ENCODE measurements around the gene DRG2. TPM values are rescaled to one million over a fixed set of nuclear protein-coding genes. Genes with fewer than 3 reads are reported as not detected.

DRG2 gene
- total and polyA plus RNA-seq, 2 donors (not counting 3 experiments of a cell fraction or from before 2014, with no cell fraction given): 50.2 to 60.4 TPM

GRCh38 chr17:18117533-18117932 lies 29.8 kb downstream of the DRG2 start:
- no TSS peak for BruUV-seq (replicated peaks)
- Histone ChIP-seq H3K4me1 (ENCODE audit: control insufficient read depth, extremely low read depth, insufficient read depth, low read length) (no peaks in the 10 kb centered on the region), H3K27me3 (ENCODE audit: control insufficient read depth in 2 of 2, insufficient read depth in 2 of 2, low read length in 2 of 2) (no peaks in the 10 kb centered on the region), H3K27ac (ENCODE audit: insufficient read depth, low read depth, low read length) (no peak overlapping the region), H2AFZ (ENCODE audit: low read depth, low read length) (no peak overlapping the region), H3K4me3 (replicated peaks in 1 of 3; ENCODE audit: insufficient read depth in 1 of 3, low read depth in 1 of 3, low read length in 3 of 3) (no peak overlapping the region), H3K9me1 (replicated peaks; ENCODE audit: control insufficient read depth, extremely low read depth, insufficient read depth, low read length) (no peaks in the 10 kb centered on the region), H3K79me2 (ENCODE audit: control insufficient read depth, insufficient read depth, low read length) (no peaks in the 10 kb centered on the region), H3K9ac (replicated peaks; ENCODE audit: extremely low read depth, insufficient read depth, low read length) (no peak overlapping the region), H4K20me1 (replicated peaks; ENCODE audit: control insufficient read depth, extremely low read depth, insufficient read depth, low read length) (no peaks in the 10 kb centered on the region), H3K36me3 (ENCODE audit: control insufficient read depth in 2 of 2, extremely low read depth in 1 of 2, insufficient read depth in 2 of 2, low read length in 2 of 2) (no peaks in the 10 kb centered on the region), H3K4me2 (ENCODE audit: insufficient read depth, low read length) (no peak overlapping the region), H3K9me3 (replicated peaks; ENCODE audit: control insufficient read depth, insufficient read depth, low read length) (no peaks in the 10 kb centered on the region)
- POLR2A ChIA-PET: no interaction called here
- CTCF ChIA-PET: interaction anchor here (0.9 kb wide), 1 partner anchor 9 kb away, joined by 3 read pairs; the partner anchor contains the start of gene MYO15A
- dilution Hi-C loops (cut with MboI; ENCODE audit: extremely low pct_ligation_motif_present, low sequenced_read_pairs) (no loop called here), intact Hi-C loops (cut with micrococcal nuclease) (no loop called here)
- DNase-seq (ENCODE audit: low read depth, low spot score) (no peak), FAIRE-seq (no peak)
- TF ChIP-seq JUN (IDR thresholded peaks at IDR 0.05; ENCODE audit: borderline replicate concordance, insufficient read depth, insufficient read length, low read depth): no peak
- TF ChIP-seq FOS (IDR thresholded peaks at IDR 0.05; ENCODE audit: borderline replicate concordance, insufficient read depth, low read length): no peak
- TF ChIP-seq MAX (IDR thresholded peaks at IDR 0.05; ENCODE audit: insufficient read depth, insufficient read length): no peak

DNA sequence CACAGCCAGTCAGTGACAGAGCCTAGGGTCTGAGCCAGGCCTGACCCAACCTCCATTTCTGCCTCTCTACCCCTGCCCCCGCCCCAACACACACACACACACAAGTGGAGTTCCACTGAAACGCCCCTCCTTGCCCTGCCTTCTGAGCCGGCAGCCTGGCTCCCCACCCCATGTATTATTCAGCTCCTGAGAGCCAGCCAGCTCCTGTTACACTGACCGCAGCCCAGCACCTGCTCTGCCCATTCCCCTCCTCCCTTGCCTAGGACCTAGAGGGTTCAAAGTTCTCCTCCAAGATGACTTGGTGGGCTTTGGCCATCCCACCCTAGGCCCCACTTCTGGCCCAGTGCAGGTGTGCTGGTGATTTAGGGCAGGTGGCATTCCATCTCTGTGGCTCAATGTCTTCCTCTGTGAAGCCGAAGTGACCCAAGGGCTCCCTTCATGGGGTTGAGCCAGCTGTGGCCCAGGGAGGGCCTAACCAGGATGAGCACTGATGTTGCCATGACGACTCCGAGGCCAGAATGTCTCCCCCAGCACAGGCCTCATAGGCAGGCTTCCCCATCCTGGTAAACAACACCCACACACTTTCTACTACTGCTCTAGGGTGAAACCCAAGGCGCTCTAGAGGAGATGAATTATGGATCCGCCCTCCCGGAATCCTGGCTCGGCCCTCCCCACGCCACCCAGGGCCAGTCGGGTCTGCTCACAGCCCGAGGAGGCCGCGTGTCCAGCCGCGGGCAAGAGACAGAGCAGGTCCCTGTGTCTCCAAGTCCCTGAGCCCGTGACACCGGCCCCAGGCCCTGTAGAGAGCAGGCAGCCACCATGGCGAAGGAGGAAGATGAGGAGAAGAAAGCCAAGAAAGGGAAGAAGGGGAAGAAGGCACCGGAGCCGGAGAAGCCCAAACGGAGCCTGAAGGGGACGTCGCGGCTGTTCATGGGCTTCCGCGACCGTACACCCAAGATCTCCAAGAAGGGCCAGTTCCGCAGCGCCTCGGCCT lies 30.5 kb downstream of the DRG2 start:
- Histone ChIP-seq H3K4me1 (ENCODE audit: control insufficient read depth, extremely low read depth, insufficient read depth, low read length) (no peaks in the 10 kb centered on the region), H3K9me3 (replicated peaks; ENCODE audit: control insufficient read depth, insufficient read depth, low read length) (no peaks in the 10 kb centered on the region), H3K4me2 (ENCODE audit: insufficient read depth, low read length) (no peak overlapping the region), H3K9ac (replicated peaks; ENCODE audit: extremely low read depth, insufficient read depth, low read length) (no peak overlapping the region), H3K9me1 (replicated peaks; ENCODE audit: control insufficient read depth, extremely low read depth, insufficient read depth, low read length) (no peaks in the 10 kb centered on the region), H3K27me3 (ENCODE audit: control insufficient read depth in 2 of 2, insufficient read depth in 2 of 2, low read length in 2 of 2) (no peaks in the 10 kb centered on the region), H4K20me1 (replicated peaks; ENCODE audit: control insufficient read depth, extremely low read depth, insufficient read depth, low read length) (no peaks in the 10 kb centered on the region), H3K36me3 (ENCODE audit: control insufficient read depth in 2 of 2, extremely low read depth in 1 of 2, insufficient read depth in 2 of 2, low read length in 2 of 2) (no peaks in the 10 kb centered on the region), H3K79me2 (ENCODE audit: control insufficient read depth, insufficient read depth, low read length) (no peaks in the 10 kb centered on the region), H3K27ac (ENCODE audit: insufficient read depth, low read depth, low read length) (no peak overlapping the region), H3K4me3 (replicated peaks in 1 of 3; ENCODE audit: insufficient read depth in 1 of 3, low read depth in 1 of 3, low read length in 3 of 3) (no peak overlapping the region), H2AFZ (ENCODE audit: low read depth, low read length) (no peak overlapping the region)
- no TSS peak for BruUV-seq (replicated peaks)
- TF ChIP-seq CTCF (IDR thresholded peaks at IDR 0.05; ENCODE audit: extremely low read depth in 1 of 2, insufficient read depth in 1 of 2, low read depth in 1 of 2, low read length in 2 of 2): no peak
- TF ChIP-seq JUN (IDR thresholded peaks at IDR 0.05; ENCODE audit: borderline replicate concordance, insufficient read depth, insufficient read length, low read depth): no peak
- TF ChIP-seq MAX (IDR thresholded peaks at IDR 0.05; ENCODE audit: insufficient read depth, insufficient read length): no peak
- TF ChIP-seq GATA2 (IDR thresholded peaks at IDR 0.05; ENCODE audit: insufficient read depth, insufficient read length, low read depth, low read length): no peak
- no peak for TF ChIP-seq FOS (IDR thresholded peaks at IDR 0.05; ENCODE audit: borderline replicate concordance, insufficient read depth, low read length)
- TF ChIP-seq MYC (IDR thresholded peaks at IDR 0.05; ENCODE audit: low read depth, low read length): no peak
- no peak for TF ChIP-seq POLR2A (IDR thresholded peaks at IDR 0.05; ENCODE audit: low read depth, low read length)
- TF ChIP-seq EZH2 (IDR thresholded peaks at IDR 0.05; ENCODE audit: borderline replicate concordance, low read depth, low read length, severe bottlenecking): no peak
- TF ChIP-seq POLR2AphosphoS5 (IDR thresholded peaks at IDR 0.05; ENCODE audit: insufficient read depth, low read depth, low read length): no peak
- no peak for DNase-seq (ENCODE audit: low read depth, low spot score)
- POLR2A ChIA-PET: no interaction called here
- dilution Hi-C loops (cut with MboI; ENCODE audit: extremely low pct_ligation_motif_present, low sequenced_read_pairs) (no loop called here), intact Hi-C loops (cut with micrococcal nuclease) (no loop called here)
- CTCF ChIA-PET: interaction anchor here (0.9 kb wide), 1 partner anchor 9 kb away, joined by 3 read pairs; the partner anchor contains the start of gene MYO15A
- no peak for FAIRE-seq
